ENCODE results near the gene LAPTM4A.
A peak's percentile ranks its signal among the peaks of the same experiment; 100 is the strongest.
"Not testable (repeated sequence)": the region's sequence is repeated elsewhere in the genome, so short reads cannot be mapped to it uniquely, and the experiment has no call there.

Gene LAPTM4A

DNA sequence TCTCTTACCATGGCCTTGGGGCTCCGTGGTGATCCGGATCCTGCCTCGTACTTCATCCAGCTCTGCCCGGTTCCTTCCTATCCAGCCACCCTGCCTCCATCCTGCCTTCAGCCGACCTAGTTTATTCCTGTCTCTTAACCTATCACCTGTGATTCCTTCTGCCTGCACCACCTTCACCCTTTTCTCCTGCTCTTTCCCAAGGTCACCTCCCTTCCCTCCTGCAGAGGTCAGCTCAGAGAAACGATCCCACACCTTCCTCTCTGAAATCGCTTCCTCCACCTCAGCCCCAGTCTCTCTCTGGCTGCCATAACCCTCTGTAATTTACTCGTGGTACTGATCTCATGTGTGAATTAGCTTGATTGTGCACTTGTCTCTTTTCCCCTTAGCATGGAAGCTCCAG lies 23.5 kb upstream of the LAPTM4A start:
- no peak for DNase-seq

DNA sequence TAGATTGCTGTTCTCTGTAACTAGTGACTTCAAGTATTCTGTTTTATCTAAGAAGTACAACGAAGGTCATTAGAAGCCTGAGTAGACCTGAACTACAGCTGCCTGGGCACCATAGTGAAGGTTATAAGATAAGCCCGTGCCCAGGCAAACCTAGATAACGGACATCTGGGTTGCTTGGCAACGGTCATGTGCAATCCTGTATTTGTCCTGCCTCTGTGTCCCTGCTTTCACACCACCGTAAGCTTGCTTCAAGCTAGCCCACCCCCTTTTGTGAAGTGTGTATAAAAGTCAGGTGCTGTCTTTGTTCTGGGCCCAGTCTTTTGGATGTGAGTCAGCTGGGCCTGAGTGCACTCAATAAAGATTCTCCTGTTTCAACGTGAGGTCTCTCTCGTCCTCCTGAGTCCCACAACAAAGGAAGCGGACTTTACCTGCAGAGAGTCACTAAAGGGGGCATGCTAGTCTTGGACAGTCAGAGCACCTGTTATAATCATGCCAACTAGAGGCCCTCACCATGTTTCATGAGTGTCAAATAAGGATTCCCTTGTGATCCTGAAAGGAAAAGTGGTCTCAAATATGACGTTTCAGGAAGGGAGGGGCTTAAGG lies 22.7 kb upstream of the LAPTM4A start:
- DNase-seq = not testable (repeated sequence)

DNA sequence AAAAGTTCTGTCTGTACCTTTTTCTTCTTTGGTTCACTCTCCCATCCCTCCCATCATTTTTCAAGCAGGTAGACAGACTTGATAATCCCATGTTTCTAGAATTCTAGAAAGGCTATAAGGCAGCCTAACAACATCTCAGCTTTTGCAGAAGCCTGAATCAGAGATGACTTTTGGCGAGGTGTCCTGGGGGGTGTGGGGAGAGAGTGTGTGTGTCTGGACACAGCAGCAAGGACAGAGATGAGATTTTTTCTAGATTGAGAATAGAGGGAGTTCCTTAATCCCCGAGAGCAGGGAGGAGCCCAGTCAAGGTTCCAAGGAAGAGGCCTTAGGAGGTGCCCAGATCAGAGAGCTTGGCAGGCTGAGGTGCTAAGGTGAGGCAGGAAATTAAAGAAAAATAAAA lies 22.0 kb upstream of the LAPTM4A start:
- DNase-seq = no peak

DNA sequence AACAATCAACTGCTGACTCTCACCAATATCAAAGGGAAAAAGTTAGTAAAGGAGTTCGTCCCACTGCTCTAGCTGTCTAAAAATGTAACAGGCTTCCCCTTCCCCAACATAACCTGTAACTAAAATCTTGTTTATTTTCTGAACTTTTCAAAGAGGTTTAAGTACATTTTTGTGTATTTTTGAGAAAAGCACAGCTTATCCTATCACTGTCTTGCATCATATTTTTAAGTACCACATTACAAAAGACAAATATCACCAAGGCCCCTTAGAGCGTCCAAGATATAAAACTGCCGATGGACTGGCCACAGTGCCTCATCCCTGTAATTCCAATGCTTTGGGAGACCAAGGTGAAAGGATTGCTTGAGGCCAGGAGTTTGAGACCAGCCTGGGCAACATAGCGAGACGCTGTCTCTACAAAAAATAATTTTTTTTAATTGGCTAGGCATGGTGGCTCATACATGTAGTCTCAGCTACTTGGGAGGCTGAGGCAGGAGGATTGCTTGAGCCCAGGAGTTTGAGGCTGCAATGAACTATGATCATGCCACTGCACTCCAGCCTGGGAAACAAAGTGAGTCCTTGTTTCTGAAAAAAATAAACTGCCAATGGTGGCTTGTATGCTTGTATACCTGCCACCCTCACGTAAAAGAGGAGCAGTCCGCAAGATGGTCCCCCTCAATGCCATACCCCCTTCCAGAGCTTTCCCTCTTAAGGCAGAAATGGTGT lies 21.2 kb upstream of the LAPTM4A start:
- no peak for DNase-seq

DNA sequence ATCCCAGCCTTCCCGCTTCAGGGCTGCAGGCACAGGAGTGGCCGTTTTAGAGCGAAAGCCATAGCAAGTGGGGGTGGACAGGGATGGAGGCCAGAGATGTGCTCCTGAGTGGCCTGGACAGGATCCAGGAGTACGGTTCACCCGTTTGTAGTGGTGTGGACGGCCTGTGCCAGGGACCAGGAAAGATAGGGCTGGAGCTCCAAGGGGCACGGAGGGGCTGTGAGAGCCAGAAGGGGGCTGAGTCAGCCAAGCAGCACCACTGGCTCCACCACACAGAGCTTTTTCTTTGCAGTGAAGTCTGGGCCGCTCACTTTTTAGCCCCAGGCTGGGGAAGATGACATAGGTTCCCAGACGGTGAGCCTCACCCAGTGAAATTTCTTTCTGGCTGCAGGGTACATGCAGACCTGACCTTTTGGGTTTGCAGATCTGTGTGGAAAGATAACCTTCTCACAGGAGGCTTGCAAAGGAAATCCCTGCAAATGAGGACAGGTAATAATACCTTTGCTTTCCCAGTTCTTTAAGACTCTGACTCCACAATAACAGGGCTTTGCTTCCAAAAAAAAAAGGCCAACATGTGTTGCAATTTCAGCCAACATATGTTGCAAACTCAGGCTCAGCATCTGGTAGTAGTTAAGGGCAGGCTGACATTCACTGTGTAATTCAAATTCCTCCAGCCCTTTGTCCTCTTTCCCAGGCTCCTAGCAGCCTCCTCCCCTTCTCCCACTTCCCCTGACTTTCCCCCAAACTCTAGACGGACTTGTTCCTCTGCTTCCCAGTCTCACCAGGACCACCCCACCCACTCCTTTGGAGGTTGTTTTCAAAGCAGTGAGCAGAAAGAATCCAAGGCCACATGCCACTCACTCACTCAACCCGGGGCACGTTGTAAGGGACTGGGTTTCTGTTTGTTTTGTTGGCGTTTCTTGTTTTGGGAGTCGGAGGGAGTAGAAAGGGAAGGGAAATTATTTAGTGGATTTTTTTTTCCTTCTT lies 20.3 kb upstream of the LAPTM4A start:
- DNase-seq = no peak

DNA sequence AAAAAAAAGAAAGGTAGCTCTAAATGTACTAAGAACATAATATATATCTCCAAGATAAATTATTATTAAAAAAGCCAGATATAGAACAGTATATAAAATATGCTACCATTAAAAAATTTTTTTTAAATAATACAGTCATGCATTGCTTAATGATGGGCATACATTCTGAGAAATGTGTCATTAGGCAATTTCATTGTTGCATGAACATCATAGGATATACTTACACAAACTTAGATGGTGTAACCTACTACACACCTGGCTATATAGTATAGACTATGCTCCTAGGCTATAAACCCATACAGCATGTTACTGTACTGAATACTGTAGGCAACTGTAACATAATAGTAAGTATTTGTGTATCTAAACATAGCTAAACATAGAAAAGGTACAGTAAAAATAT lies 18.3 kb upstream of the LAPTM4A start:
- no peak for DNase-seq

DNA sequence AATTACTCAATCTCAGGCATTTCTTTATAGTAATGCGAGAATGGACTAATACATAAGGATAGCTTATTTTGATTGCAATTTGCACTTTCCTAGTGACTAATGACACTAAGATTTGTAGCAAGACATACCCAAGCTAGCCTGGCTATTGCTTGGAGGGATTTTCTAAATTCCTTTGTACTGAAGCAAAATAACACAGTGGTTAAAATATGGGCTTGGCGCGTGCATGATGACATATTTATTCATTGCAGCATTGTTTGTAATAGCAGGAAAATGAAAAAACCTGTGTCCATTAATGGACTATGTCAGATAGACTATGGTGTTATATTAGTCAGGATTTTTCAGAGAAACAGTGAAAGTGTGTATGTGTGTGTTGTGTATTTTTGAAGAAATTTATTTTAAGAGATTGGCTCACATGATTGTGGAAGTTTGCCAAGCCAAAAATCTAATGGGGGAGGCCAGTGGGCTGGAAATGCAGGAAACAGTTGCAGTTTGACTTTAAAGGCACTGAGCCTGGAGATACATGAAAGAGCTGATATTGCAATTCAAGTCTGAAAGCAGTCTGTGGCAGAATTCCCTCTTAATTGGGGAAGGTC lies 16.7 kb upstream of the LAPTM4A start:
- no peak for DNase-seq

DNA sequence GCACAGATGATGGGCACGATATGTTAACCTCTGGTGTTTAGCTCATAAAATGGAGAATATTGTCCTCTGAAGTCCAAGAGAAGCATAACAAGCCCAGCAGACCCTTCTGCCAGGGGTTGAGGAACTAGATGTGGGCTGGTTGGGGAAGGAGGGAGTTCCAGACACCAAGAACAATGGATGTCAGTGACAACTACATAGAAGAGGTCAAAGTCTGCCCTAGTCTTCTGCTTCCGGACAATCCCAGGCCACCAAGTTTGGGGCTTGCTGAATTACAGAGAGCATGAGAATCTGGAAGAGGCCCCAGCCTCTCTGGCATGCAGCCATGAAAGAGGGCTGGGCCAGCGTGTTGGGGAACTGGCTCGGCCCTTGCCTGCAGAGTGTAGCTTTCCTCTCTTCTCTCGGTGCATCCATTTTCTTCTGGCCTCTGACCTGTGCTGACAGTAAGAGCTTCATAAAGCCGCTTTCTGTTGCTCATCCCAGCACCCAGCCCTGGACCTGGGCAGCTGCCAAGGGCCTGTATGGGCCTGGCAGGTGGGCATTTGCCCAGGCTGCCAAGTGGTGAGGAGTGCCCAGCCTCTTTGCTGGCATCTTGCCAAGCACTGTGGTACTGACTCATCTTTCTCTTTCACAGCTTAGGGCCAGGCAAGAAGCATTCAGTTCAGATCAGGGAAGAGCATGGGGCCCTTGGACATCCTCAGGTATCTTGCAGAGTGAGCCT lies 14.6 kb upstream of the LAPTM4A start:
- peak; percentile 47 for DNase-seq

DNA sequence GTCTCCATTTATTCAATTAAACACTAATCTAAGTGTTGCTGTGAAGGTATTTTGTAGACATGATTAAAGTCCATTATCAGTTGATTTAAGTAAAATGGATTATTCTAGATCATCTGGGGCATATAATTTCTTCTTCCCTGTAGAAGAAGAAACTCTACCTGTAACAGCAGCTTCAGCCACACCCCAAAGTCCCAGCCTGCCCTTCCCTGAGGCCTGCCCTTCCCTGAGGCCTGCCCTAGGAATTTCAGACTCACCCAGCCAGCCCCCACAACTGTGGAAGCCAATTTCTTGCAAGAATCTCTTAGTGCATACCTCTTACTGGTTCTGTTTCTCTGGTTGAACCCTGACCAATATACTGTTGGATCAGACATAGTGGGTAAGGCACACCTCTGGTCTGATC lies 13.4 kb upstream of the LAPTM4A start:
- no peak for DNase-seq

DNA sequence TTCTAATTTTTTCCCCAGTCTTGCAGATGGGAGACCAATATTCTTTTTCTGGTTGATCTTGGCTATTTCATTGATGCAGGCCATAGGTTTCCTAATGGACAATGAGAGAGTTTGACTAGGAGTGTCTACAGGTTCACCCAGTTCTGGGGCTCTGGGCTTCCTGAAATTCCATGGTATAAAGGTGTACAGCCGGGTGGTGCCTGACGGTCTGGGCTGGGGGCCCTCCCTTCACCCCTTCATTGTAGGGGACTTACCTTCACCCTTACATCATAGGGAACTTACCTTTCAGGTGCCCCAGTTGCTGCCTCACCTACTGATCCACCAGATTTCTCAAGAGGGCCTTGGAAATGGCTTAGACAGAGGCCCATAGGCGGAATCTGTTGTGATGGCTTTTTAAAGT lies 13.0 kb upstream of the LAPTM4A start:
- no peak for DNase-seq

DNA sequence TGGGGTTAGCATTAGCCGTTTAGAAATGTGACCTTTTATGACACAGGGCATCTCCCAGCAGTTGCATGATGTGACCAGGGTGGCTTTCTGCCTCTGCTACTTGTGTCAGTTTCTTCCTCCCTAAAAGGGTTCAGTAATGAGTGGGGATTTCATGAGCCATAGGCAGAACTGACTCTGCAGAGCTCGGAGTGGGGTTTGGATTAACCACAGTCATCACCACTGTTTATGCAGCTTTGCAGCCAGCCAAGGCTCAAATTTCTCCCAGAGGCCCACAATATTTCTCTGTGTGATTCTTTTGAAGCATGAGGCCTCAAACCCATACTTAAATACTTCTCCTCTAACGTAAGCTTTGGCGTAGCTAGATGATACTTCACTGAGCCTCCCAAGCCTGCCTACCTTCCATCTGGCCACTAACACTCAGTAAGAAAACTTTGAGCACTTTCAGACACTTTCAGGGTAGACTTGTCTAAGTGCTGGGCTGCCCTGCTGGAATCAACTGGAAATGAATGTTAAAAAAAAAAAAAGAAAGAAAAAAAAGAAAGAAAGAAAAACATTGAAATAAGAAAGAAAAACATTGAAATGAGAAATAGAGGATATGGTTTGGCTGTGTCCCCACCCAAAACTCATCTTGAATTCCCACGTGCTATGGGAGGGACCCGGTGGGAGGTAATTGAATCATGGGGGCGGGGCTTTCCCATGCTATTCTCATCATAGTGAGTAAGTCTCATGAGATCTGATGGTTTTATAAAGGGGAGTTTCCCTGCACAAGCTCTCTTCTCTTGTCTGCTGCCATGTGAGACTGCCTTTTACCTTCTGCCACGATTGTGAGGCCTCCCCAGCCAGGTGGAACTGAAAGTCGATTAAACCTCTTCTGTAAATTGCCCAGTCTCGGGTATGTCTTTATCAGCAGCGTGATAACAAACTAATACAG lies 11.5 kb upstream of the LAPTM4A start:
- DNase-seq = no peak

DNA sequence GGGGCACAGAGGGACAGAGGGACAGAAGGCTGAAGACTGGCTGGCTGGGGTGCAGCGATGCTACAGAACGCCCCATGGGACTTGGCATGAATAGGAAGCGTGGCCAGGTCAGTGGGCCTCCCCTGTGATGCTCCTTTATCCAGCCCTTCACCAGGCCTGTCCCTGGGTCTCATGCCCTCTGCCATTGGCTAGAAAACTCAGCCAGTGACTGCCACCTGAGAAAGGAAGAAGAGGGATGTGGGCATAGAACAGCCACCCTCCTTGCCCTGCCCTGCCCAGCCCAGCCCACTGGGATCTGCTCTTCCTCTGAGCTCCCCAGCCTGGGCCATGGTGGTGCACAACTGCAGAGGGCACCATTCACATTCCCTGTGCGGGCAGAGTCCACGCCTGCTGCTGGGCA lies 10.5 kb upstream of the LAPTM4A start:
- DNase-seq = no peak

DNA sequence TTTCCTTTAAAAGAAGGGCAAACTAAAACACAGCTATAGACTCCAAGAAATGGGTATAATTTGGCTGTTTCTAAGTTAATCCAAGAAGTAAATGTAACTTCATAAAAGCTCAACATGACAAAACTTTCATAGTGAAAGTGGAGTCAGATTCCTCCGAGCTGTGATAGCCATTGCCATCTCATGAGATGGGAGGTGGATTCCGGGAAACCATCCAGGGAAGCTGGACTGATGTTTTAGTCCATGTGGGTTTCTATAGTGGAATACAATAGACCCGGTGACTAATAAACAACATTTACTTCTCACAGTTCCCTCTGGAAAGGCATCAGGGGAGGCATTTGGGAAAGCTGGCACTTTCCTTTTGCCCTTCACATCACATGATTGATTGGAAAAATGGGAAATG lies 10.0 kb upstream of the LAPTM4A start:
- DNase-seq = no peak

DNA sequence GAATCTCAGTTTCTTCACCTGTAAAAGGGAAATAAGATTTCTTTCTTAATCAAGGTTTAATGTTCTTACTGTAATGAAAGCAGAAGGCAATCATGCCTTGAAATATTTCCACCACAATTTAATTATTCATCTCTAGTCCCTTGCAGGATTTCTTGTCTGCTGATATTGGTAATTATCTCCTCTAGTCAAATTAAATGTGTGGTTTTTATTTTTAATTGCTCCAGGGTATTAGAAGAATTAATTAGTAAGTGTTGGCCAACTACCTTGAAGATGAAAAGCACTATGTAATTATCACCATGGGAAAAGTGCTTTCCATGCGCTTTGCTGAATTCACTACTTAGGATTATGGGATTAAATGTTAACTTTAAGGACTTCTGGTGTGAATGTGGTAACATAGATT lies 8.7 kb upstream of the LAPTM4A start:
- DNase-seq = no peak

DNA sequence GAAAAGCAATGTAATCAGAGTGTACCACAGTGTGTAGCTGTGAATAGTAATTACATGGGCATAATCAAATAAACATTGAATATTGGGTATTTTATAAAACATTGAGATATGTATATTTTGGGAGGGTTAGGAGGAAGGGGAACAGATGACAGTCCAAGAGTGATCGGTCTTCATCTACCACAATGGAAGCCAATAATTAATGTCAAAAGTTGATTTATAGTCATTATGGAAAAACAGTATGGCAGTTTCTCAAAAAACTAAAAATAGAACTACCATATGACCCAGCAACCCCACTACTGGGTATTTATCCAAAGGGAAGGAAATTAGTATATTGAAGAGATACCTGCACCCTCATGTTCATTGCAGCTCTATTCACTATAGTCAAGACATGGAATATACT lies 5.8 kb upstream of the LAPTM4A start:
- no peak for DNase-seq

DNA sequence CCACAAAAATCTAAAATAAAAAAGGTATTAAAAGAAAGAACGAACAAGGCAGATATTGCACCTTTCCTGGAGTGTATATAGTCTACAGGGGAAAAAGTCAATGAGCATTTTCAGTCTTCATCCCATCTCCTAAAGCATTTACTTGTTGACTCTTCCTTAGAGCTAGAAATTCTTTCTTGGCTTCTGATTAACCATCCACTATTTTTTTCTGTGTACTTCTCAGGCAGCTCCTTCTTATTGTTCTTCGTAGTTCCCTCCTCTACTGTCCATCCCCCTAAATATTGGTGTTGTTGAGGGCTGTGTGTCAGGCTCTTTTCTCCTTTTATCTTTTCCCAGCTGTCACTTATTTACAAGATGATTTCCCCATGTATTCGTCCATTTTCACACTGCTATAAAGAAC lies 3.5 kb upstream of the LAPTM4A start:
- DNase-seq = no peak

DNA sequence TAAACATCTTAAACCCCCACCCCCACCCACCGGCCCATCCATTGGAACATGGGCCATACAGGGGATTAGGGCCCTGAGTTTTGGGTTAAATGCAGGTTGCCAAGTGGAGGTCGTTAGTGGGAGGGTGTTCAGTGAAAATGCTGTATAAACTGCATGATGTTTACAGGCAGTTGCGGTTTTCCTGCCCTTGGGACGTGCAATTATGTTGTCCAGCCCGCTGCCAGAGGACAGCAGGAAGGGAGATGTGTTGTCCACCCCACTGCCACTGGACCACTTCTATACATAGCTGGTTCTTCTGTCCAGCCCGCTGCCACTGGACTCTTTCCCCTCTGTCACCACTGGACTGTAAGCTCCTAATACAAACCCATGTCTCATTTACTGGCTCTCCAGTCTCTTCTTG lies 2.7 kb upstream of the LAPTM4A start:
- DNase-seq = no peak

DNA sequence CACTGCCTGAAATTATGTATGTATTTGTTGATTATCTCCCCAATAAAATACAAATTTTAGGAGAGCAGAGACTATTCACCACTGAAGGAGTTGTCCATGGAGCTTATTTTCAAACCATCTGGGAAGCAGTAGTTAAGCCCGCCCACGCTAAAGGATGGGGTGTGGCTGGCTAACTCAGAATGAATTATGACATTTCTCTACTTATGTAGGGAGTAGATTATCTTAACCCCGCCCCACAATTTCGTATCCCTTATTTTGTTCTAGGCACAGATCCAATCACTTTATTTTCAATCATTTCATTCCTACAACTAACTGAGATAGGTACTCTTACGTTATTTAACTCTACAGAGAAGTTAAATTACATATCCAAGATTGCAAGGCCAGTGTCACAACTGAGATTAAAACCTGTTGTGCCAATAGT lies 1.4 kb upstream of the LAPTM4A start:
- DNase-seq = peak; percentile 40

DNA sequence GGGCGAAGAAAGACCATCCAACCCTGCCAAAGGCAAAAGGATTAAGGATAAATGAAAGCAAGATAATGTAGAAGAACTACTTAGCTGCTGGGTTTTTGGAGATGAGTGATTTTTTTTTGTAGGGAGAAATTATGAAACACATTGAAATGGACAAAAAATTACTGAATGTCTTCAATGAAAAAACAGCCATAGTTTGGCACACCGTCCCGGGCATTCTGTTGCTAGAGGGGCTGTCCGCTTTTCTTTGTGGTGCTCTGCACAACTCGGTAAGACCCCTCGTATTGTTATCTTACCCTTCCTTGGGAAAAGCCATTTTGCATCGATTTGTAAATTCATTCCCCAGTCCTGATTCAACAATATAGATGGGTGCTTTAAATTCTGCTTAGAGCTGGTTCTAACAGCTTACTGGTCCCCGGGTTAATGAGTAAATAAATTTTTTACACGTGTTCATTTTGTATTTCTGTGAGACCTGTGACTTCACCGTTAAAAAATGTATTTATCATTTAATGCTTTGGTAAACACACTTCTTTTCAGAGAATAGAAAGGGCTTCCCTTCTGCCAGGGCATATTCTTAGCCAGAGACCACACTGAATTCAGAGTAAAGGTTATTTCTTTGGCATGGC lies 912 bp upstream of the LAPTM4A start:
- peak; percentile 52 for DNase-seq

DNA sequence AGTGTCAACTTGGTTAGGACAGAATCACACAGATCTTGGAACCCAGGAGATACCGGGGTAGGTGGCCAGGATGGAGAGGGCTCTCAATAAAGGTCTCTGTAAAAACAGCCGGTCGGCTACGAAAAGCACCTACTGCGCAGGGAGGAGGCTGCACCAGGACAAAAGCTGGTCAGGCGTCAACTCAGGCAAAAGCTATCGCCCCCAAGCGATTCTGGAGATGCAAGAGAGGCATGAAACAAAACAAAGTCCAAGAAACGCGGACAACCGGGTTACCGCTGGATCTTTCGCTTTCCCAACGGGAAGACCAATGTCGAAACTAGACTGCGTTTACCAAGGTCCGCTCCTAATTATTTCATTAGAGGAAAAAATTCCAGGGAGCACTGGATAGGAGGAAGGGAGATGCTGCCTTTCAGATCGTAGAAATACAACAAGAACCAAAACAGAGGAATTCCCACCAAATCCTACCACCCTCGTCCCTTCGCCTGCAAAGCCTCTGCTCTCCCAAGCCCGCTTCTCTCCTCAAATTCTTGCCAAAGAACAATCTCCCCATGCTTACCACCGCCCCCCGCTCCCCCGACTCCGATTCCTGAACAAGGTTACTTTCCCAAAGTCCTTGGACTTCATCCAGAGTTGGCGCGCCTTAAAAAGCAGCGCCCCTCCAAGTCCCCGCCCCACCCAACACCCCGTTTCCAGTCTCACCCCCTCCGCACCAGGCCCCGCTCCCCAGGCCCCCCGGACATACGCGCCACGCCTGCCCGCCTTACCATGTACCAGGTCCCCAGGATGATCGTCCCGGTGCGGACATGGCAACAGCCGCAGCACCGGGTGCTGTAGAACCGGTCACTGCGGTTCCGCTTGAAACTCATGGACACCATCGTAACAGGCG lies 539 bp downstream of the LAPTM4A start:
- DNase-seq = peak; percentile 40
